ENCODE results near the gene SGIP1. TPM values are rescaled to one million over a fixed set of nuclear protein-coding genes. Genes with fewer than 3 reads are reported as not detected.

Gene SGIP1
- total and polyA plus RNA-seq, 7 donors, result 0.74 to 3.7 (median 1.0) TPM

GRCh38 chr1:66737836-66738235 lies 203.9 kb downstream of the SGIP1 start:
- no peak for TF ChIP-seq CTCF (IDR thresholded peaks at IDR 0.05)
- DNase-seq (no peak), ATAC-seq (no peak)
- no peaks in the 10 kb centered on the region for H3K4me1 ChIP-seq
- H3K4me3 ChIP-seq, result no peak overlapping the region
- H3K36me3 ChIP-seq (ENCODE audit: insufficient read depth in 1 of 2, low read depth in 1 of 2), result no peaks in the 10 kb centered on the region
- intact Hi-C loops (cut with DNase I), result no loop called here
- WGBS, 3 donors, result 87 to 88% (median 87%) methylated on average over 2 of the region's 2 CpGs
- H3K9me3 ChIP-seq, result no peaks in the 10 kb centered on the region
- H3K27me3 ChIP-seq (ENCODE audit: insufficient read depth in 3 of 3, low read length in 2 of 3), result no peaks in the 10 kb centered on the region
- no peak overlapping the region for H3K27ac ChIP-seq

GRCh38 chr1:66739401-66740157 lies 205.6 kb downstream of the SGIP1 start:
- intact Hi-C loops (cut with DNase I), result no loop called here

GRCh38 chr1:66745451-66745850 lies 211.5 kb downstream of the SGIP1 start:
- intact Hi-C loops (cut with DNase I), result no loop called here
- Histone ChIP-seq H3K36me3 (ENCODE audit: insufficient read depth in 1 of 2, low read depth in 1 of 2) (no peaks in the 10 kb centered on the region), H3K4me1 (no peaks in the 10 kb centered on the region), H3K9me3 (no peaks in the 10 kb centered on the region), H3K27ac (no peak overlapping the region), H3K4me3 (no peak overlapping the region), H3K27me3 (ENCODE audit: insufficient read depth in 3 of 3, low read length in 2 of 3) (no peaks in the 10 kb centered on the region)
- no peak for DNase-seq
- TF ChIP-seq CTCF (IDR thresholded peaks at IDR 0.05), result no peak
- 58 to 75% (median 62%) methylated on average over 2 of the region's 2 CpGs for WGBS, 3 donors
- ATAC-seq, result no peak

More at GRCh38 chr1:66739401-66740157, 205.6 kb downstream of the SGIP1 start:
- no peak for ATAC-seq
- no peak for TF ChIP-seq CTCF (IDR thresholded peaks at IDR 0.05)
- no peaks in the 10 kb centered on the region for H3K4me1 ChIP-seq
- H3K27me3 ChIP-seq (ENCODE audit: insufficient read depth in 3 of 3, low read length in 2 of 3), result no peaks in the 10 kb centered on the region
- 63 to 71% (median 67%) methylated on average over 9 of the region's 9 CpGs for WGBS, 3 donors
- no peak overlapping the region for H3K27ac ChIP-seq
- H3K9me3 ChIP-seq, result no peaks in the 10 kb centered on the region
- H3K36me3 ChIP-seq (ENCODE audit: insufficient read depth in 1 of 2, low read depth in 1 of 2), result no peaks in the 10 kb centered on the region
- no peak overlapping the region for H3K4me3 ChIP-seq
- DNase-seq, result no peak

DNA sequence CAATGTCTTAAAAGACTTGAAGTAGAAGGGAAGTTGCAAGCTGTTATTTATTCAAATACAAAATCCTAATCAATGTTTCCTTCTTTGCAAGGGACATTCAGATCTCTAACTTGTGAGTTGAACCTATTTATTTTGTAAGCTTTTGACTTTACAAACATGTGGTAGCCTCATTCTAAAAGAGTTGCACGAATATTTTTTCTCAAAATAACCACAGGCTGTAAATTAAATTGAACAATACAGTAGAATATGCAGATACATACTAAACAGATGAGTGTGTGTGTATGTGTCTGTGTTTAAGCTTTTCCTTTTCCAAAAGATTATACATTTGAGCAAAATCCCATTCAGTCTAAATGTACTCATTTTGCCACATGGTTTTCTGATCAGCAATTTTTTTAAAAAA lies 213.5 kb downstream of the SGIP1 start:
- Histone ChIP-seq H3K36me3 (ENCODE audit: insufficient read depth in 1 of 2, low read depth in 1 of 2) (no peaks in the 10 kb centered on the region), H3K27me3 (ENCODE audit: insufficient read depth in 3 of 3, low read length in 2 of 3) (peaks cover 0 to 3% (median 0%) of the 10 kb centered on the region in 3 donors), H3K27ac (no peak overlapping the region), H3K4me1 (no peaks in the 10 kb centered on the region), H3K9me3 (no peaks in the 10 kb centered on the region), H3K4me3 (no peak overlapping the region)
- DNase-seq, result no peak
- TF ChIP-seq CTCF (IDR thresholded peaks at IDR 0.05), result no peak
- 23 to 29% (median 25%) methylated on average over 1 of the region's 1 CpG for WGBS, 3 donors
- no peak for ATAC-seq
- intact Hi-C loops (cut with DNase I), result no loop called here

- no peak overlapping the region for H3K4me3 ChIP-seq
- ATAC-seq, result no peak
- no peak for DNase-seq
- intact Hi-C loops (cut with DNase I), result no loop called here
- no peak for TF ChIP-seq CTCF (IDR thresholded peaks at IDR 0.05)
- 72 to 74% (median 73%) methylated on average over 3 of the region's 3 CpGs for WGBS, 3 donors
- peaks cover 0 to 14% (median 0%) of the 10 kb centered on the region in 3 donors for H3K27me3 ChIP-seq (ENCODE audit: insufficient read depth in 3 of 3, low read length in 2 of 3)
- no peaks in the 10 kb centered on the region for H3K36me3 ChIP-seq (ENCODE audit: insufficient read depth in 1 of 2, low read depth in 1 of 2)
- H3K27ac ChIP-seq, result no peak overlapping the region
- H3K9me3 ChIP-seq, result no peaks in the 10 kb centered on the region
- no peaks in the 10 kb centered on the region for H3K4me1 ChIP-seq
Observed at GRCh38 chr1:66750577-66750976, 216.6 kb downstream of the SGIP1 start.
